H1 (cell line): Measurements from ENCODE around the gene KLHL26.

Experiments
- BCL11A ChIP-seq, 2 experiments: IDR thresholded peaks; one replicate each; pipeline ENCODE4 v1.6.1; 2011; ENCODE audit warnings: low read depth in 2 of 2, low read length in 2 of 2, mild to moderate bottlenecking in 2 of 2
- E2F6 ChIP-seq: IDR thresholded peaks from 2 replicates; pipeline ENCODE4 v1.6.1; 2012; ENCODE audit warnings: inconsistent platforms
- EZH2 ChIP-seq: fragments of 200-600 bp; sonication (generic); IDR thresholded peaks from 2 replicates; pipeline ENCODE4 v1.7.1; 2012; ENCODE audit warnings: low read depth, mild to moderate bottlenecking, moderate library complexity, low read length, inconsistent platforms; ENCODE audit not compliant: severe bottlenecking
- HDAC2 ChIP-seq, 2 experiments: fragments of 300-600 bp in 1 of 2; sonication (generic) in 1 of 2; IDR thresholded peaks; 2 replicates each; pipeline ENCODE4 v1.6.1; 2011 to 2012; ENCODE audit warnings: low read depth in 2 of 2, low read length in 2 of 2, mild to moderate bottlenecking in 2 of 2, moderate library complexity in 2 of 2, borderline replicate concordance in 1 of 2, inconsistent platforms in 1 of 2
- HDAC6 ChIP-seq: IDR thresholded peaks from one replicate; pipeline ENCODE4 v1.7.1; 2012; ENCODE audit warnings: low read depth, mild to moderate bottlenecking, inconsistent platforms, low read length, moderate library complexity
- JUN ChIP-seq: IDR thresholded peaks from 2 replicates; pipeline ENCODE4 v1.6.1; 2011; ENCODE audit warnings: low read depth, mild to moderate bottlenecking, improper control_type of control experiment, low read length
- MAFK ChIP-seq: IDR thresholded peaks from 2 replicates; pipeline ENCODE4 v1.6.1; 2012; ENCODE audit warnings: low read depth, mild to moderate bottlenecking, improper control_type of control experiment, low read length
- POLR2A ChIP-seq, 2 experiments: IDR thresholded peaks; 1 replicate in 1 of 2; 2 replicates in 1 of 2; pipeline ENCODE4 v1.6.1; 2011; ENCODE audit warnings: low read depth in 2 of 2, low read length in 2 of 2, mild to moderate bottlenecking in 2 of 2; ENCODE audit errors: control extremely low read depth in 1 of 2
- POLR2AphosphoS5 ChIP-seq: IDR thresholded peaks from 2 replicates; pipeline ENCODE4 v1.6.1; 2011; ENCODE audit warnings: low read depth, low read length
- RXRA ChIP-seq: IDR thresholded peaks from 2 replicates; pipeline ENCODE4 v1.6.1; 2011; ENCODE audit warnings: low read depth, mild to moderate bottlenecking, low read length, moderate library complexity; ENCODE audit not compliant: insufficient read depth
- USF2 ChIP-seq: IDR thresholded peaks from 2 replicates; pipeline ENCODE4 v1.6.1; 2011; ENCODE audit warnings: low read length, improper control_type of control experiment
- YY1 ChIP-seq: IDR thresholded peaks from 2 replicates; pipeline ENCODE4 v1.6.1; 2011; ENCODE audit warnings: low read depth, mild to moderate bottlenecking, low read length
- TF ChIP-seq, protein P1 (sequence below), 3 experiments: IDR thresholded peaks; 1 replicate in 2 of 3; 2 replicates in 1 of 3; pipeline versions ENCODE4 v1.5.1 to v1.6.1; 2011; ENCODE audit warnings: low read length in 3 of 3, mild to moderate bottlenecking in 3 of 3, inconsistent platforms in 2 of 3, low read depth in 1 of 3, moderate library complexity in 1 of 3; ENCODE audit not compliant: insufficient read depth in 1 of 3; ENCODE audit errors: control extremely low read depth in 1 of 3

GRCh38 chr19:18653853-18654252 is 17.0 kb downstream of the KLHL26 start:
- TF ChIP-seq POLR2AphosphoS5 (no peak), JUN (no peak), E2F6 (no peak), HDAC2 (IDR thresholded peaks at IDR 0.05; ENCODE audit: borderline replicate concordance in 1 of 2, low read depth in 2 of 2, low read length in 2 of 2) (no peak), HDAC6 (no peak), EZH2 (no peak), MAFK (no peak), POLR2A (IDR thresholded peaks at IDR 0.05; ENCODE audit: control extremely low read depth in 1 of 2, low read depth in 2 of 2, low read length in 2 of 2) (no peak), RXRA (no peak), YY1 (no peak), USF2 (no peak), BCL11A (IDR thresholded peaks at IDR 0.05; ENCODE audit: low read depth in 2 of 2, low read length in 2 of 2) (no peak)
- TF ChIP-seq, protein P1, sequence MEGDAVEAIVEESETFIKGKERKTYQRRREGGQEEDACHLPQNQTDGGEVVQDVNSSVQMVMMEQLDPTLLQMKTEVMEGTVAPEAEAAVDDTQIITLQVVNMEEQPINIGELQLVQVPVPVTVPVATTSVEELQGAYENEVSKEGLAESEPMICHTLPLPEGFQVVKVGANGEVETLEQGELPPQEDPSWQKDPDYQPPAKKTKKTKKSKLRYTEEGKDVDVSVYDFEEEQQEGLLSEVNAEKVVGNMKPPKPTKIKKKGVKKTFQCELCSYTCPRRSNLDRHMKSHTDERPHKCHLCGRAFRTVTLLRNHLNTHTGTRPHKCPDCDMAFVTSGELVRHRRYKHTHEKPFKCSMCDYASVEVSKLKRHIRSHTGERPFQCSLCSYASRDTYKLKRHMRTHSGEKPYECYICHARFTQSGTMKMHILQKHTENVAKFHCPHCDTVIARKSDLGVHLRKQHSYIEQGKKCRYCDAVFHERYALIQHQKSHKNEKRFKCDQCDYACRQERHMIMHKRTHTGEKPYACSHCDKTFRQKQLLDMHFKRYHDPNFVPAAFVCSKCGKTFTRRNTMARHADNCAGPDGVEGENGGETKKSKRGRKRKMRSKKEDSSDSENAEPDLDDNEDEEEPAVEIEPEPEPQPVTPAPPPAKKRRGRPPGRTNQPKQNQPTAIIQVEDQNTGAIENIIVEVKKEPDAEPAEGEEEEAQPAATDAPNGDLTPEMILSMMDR (IDR thresholded peaks at IDR 0.05; ENCODE audit: control extremely low read depth in 1 of 3, insufficient read depth in 1 of 3, low read depth in 1 of 3, low read length in 3 of 3), result no peak
